ENCODE measurements around the gene APC2. TPM values are rescaled to one million over a fixed set of nuclear protein-coding genes. Genes with fewer than 3 reads are reported as not detected.

APC2 gene
- total and polyA plus RNA-seq, 8 donors = 0.10 to 3.5 (median 0.58) TPM; not detected in 1

DNA sequence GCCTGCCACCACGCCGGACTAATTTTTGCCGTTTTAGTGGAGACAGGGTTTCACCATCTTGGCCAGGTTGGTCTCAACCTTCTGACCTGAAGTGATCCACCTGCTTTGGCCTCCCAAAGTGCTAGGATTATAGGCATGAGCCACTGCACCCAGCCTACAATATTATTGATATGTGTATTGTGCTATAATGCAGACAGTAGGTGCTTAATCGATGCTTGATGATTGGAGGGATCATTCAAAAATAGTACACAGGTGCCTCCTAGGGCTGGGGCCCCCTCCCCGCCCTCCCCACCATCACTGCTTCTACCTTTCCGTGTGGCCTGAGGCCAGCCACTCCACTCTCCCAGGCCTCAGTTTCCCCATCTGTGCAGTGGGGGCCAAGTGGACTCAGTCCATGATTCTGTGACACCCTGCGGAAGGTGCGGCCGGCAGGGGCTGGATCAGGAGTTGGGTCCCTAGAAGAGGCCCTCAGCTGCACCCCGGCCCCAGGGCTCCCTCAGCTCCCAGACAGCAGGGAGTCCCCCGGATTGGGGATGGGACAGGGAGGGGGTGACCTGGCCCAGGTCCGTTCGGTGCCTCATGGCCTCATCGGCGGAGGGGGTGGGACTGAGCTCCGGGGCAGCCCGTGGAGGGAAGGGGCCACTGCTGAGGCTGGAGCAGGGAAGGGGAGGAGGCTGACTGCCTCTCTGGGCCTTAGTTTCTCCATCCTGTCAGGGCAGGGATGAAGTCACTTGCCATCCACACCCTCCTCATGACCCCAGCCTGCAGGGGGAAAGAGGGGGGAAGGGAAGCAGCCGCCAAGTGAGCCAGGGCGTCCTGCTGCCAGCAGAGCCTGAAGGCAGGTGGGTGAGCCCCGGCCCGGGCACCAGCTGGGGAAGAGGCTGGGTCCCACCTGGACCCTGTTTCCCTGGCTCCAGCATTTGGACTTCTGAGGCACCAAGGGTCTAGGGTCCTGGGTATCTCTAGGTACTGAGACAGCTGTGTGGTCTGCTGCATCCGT, 61.7 kb downstream of the APC2 start:
- DNase-seq = peak in 1 of 2 donors; percentile 47
- peaks cover 12 to 42% (median 37%) of the 10 kb centered on the region in 4 donors for H3K4me1 ChIP-seq
- H3K4me3 ChIP-seq = no peak overlapping the region
- TF ChIP-seq POLR2AphosphoS5 (IDR thresholded peaks at IDR 0.05) (no peak), POLR2A (IDR thresholded peaks at IDR 0.05) (no peak), EP300 (IDR thresholded peaks at IDR 0.05) (no peak)
- TF ChIP-seq, protein P1, sequence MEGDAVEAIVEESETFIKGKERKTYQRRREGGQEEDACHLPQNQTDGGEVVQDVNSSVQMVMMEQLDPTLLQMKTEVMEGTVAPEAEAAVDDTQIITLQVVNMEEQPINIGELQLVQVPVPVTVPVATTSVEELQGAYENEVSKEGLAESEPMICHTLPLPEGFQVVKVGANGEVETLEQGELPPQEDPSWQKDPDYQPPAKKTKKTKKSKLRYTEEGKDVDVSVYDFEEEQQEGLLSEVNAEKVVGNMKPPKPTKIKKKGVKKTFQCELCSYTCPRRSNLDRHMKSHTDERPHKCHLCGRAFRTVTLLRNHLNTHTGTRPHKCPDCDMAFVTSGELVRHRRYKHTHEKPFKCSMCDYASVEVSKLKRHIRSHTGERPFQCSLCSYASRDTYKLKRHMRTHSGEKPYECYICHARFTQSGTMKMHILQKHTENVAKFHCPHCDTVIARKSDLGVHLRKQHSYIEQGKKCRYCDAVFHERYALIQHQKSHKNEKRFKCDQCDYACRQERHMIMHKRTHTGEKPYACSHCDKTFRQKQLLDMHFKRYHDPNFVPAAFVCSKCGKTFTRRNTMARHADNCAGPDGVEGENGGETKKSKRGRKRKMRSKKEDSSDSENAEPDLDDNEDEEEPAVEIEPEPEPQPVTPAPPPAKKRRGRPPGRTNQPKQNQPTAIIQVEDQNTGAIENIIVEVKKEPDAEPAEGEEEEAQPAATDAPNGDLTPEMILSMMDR (IDR thresholded peaks at IDR 0.05) = no peak
- H3K9me3 ChIP-seq = peaks cover 0 to 5% (median 2%) of the 10 kb centered on the region in 4 donors
- intact Hi-C loops (cut with DNase I; ENCODE audit: low total_unique reads) = no loop called here
- H3K27me3 ChIP-seq = peaks cover 14 to 90% (median 33%) of the 10 kb centered on the region in 3 donors
- no peak overlapping the region for H3K27ac ChIP-seq
- WGBS, 5 donors = 44 to 58% (median 51%) methylated on average over 17 to 22 of the region's 22 CpGs
- H3K36me3 ChIP-seq = no peaks in the 10 kb centered on the region

DNA sequence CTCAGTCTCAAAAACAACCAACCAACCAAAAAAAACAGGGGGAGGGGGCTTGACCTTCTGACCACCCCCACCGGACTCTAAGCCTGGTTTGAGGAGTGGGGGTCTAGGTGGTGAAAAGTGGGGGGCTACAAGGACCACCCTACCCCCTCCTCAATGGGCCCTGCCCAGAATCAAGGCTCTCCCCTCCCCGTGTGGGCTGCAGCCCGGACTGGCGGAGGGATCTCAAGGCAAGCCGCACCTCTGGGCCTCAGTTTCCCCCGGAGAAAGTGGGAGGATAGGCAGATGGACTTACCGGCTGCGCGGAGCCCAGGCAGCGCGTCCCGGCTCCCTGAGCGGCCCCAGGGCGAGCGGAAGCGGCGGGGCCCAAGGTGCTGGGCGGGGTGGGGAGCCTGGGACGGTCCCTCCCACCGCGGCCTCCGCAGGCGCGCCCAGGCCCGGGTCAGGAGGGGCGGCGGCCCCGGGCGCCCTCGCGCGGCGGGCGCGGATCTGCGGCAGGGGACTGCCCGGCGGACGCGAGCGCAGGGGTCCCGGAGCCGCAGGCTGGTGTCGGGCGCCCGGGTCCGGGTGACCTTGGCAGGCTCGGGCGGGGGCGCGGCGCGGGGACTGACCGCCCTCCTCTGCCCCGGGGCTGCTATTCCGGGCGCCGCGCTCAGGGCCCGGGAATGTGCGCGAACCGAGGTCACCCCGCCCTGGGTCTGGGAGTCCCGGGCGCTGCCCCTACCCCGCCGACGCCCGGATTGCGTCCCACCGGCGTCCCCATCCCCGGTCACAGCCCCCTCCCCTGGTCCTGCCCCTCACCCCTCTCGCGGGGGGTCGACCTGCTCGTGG, 63.0 kb downstream of the APC2 start, which contains the start of gene ADAMTSL5:
ADAMTSL5 (minus strand) TSS at position 349 of the 828 bp plus-strand sequence. CDS start 2,076 bp downstream, outside the sequence.
- Histone ChIP-seq H3K36me3 (no peaks in the 10 kb centered on the region), H3K27me3 (peaks cover 14 to 83% (median 33%) of the 10 kb centered on the region in 3 donors), H3K27ac (peak within 1 kb of the TSS in 4 of 5 donors; percentile 31 to 77 (median 59)), H3K4me1 (peaks cover 12 to 34% (median 28%) of the 10 kb centered on the region in 4 donors), H3K9me3 (peaks cover 0 to 5% (median 2%) of the 10 kb centered on the region in 4 donors), H3K4me3 (peak within 1 kb of the TSS; percentile 43 to 62 (median 50))
- intact Hi-C loops (cut with DNase I; ENCODE audit: low total_unique reads) = no loop called here
- peak; percentile 60 to 88 for DNase-seq
- WGBS, 5 donors = 3 to 9% (median 4%) methylated on average over 12 to 78 of the region's 78 CpGs
- peak in 1 of 3 donors; percentile 10 for TF ChIP-seq POLR2AphosphoS5 (IDR thresholded peaks at IDR 0.05)
- TF ChIP-seq, protein P1 (IDR thresholded peaks at IDR 0.05) = no peak

DNA sequence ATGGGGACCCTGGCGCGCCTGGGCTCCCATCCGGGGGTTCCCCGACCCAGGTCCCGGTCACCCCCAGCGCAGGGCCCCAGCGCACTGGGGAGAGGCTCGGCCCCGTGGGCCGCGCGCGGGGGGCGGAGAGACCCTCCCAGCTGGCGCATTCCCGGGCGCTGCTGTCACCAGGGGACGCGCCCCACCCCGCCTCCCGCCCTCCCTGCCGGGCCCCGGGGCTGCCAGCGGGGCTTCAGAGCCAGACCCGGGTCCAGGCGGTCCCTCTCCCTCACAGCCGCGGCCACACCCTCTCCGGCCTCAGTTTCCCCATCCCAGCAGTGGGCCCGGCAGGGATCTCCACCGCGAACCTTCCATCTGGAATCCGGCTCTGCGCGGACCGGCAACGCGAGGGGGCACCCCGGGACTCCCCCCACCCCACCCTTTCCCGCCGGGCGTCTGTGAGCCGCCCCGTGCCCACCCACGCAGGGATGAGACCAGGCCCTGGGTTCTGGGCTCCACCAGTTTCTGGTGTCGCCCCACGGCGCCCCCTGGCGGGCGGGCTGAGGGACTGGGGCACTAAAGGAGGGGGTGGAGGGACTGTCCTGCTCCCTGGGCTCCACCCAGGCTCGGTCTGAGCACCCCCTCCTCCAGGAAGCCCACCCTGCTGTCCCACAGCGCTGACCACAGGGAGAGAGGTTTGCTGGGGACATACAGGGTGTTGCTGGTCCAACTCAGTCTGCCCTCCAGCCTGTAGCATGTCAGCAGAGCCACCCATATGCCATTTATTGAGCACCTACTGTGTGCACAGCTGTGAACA, 63.8 kb downstream of the APC2 start:
- intact Hi-C loops (cut with DNase I; ENCODE audit: low total_unique reads) = no loop called here
- Histone ChIP-seq H3K36me3 (no peaks in the 10 kb centered on the region), H3K9me3 (no peaks in the 10 kb centered on the region), H3K27ac (peak overlapping the region in 4 of 5 donors; percentile 31 to 77 (median 59)), H3K4me3 (peak overlapping the region; percentile 43 to 62 (median 50)), H3K27me3 (peaks cover 14 to 81% (median 33%) of the 10 kb centered on the region in 3 donors), H3K4me1 (peaks cover 12 to 27% (median 21%) of the 10 kb centered on the region in 4 donors)
- peak; percentile 53 to 85 for DNase-seq
- TF ChIP-seq POLR2AphosphoS5 (IDR thresholded peaks at IDR 0.05) = no peak
- no peak for TF ChIP-seq POLR2A (IDR thresholded peaks at IDR 0.05)
- TF ChIP-seq, protein P1 (IDR thresholded peaks at IDR 0.05) = peak in 5 of 7 experiments; percentile 17 to 69 (median 37)
- 0 to 7% (median 4%) methylated on average over 3 to 52 of the region's 52 CpGs for WGBS, 5 donors
